ENCODE data around the gene TANK. TPM values are rescaled to one million over a fixed set of nuclear protein-coding genes. Genes with fewer than 3 reads are reported as not detected.

Gene TANK
- total and polyA plus RNA-seq, 4 donors: 35.2 to 144 (median 61.0) TPM

GRCh38 chr2:161172901-161173540, 12.8 kb downstream of the TANK start:
- H3K36me3 ChIP-seq (ENCODE audit: control insufficient read depth in 4 of 4, insufficient read depth in 4 of 4, low read length in 4 of 4): peaks cover 4 to 7% (median 4%) of the 10 kb centered on the region in 4 donors
- WGBS, 2 donors: 86 to 91% methylated on average over 4 of the region's 4 CpGs
- no peak for ATAC-seq (ENCODE audit: insufficient read depth, low FRiP score)
- H3K4me3 ChIP-seq: no peak overlapping the region
- H3K4me1 ChIP-seq (ENCODE audit: control insufficient read depth in 5 of 5, insufficient read depth in 5 of 5, low read length in 5 of 5): peaks cover 0 to 19% (median 0%) of the 10 kb centered on the region in 5 donors
- TF ChIP-seq, protein P1, sequence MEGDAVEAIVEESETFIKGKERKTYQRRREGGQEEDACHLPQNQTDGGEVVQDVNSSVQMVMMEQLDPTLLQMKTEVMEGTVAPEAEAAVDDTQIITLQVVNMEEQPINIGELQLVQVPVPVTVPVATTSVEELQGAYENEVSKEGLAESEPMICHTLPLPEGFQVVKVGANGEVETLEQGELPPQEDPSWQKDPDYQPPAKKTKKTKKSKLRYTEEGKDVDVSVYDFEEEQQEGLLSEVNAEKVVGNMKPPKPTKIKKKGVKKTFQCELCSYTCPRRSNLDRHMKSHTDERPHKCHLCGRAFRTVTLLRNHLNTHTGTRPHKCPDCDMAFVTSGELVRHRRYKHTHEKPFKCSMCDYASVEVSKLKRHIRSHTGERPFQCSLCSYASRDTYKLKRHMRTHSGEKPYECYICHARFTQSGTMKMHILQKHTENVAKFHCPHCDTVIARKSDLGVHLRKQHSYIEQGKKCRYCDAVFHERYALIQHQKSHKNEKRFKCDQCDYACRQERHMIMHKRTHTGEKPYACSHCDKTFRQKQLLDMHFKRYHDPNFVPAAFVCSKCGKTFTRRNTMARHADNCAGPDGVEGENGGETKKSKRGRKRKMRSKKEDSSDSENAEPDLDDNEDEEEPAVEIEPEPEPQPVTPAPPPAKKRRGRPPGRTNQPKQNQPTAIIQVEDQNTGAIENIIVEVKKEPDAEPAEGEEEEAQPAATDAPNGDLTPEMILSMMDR (IDR thresholded peaks at IDR 0.05; ENCODE audit: control extremely low read depth, extremely low read depth): no peak
- H3K9ac ChIP-seq (ENCODE audit: insufficient read depth in 1 of 2, low read length in 2 of 2): no peak overlapping the region
- no peaks in the 10 kb centered on the region for H3K9me3 ChIP-seq (ENCODE audit: control insufficient read depth in 4 of 4, insufficient read depth in 3 of 4, low read length in 3 of 4)
- no peaks in the 10 kb centered on the region for H3K27me3 ChIP-seq (ENCODE audit: control insufficient read depth in 3 of 3, insufficient read depth in 3 of 3, low read length in 2 of 3)
- H3K27ac ChIP-seq (ENCODE audit: low read depth in 1 of 2, low read length in 1 of 2): no peak overlapping the region
- no peak for DNase-seq

DNA sequence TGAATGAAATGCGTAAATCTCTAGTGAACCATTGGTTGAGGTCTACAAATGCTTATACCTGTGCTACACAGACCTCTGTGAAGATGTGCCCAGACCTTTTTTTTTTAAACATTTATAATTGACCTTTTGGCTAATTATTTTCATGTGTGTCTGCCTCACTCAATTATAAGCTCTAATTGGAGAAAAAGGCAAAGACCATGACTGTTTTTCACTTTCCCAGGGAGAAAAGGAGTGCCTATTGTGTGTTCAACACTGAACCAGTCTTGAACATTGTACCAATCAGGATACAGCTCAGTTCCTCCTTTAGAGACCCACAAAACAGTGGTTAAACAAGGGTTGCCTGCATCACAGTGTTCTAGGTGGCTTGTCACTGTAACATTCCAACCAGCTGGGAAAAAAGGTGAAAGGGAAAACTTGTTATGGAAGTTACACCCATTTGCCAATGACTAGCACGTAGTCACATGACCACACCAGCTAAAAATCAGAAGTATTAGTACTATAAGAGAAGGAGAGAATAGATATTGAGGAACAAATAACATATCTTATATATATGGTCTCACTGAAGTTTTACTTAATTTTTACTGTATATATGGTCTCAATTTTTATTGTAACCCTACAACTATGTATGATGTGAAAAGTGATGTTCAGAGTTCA, 13.4 kb downstream of the TANK start:
- Histone ChIP-seq H3K9ac (ENCODE audit: insufficient read depth in 1 of 2, low read length in 2 of 2) (no peak overlapping the region), H3K9me3 (ENCODE audit: control insufficient read depth in 4 of 4, insufficient read depth in 3 of 4, low read length in 3 of 4) (no peaks in the 10 kb centered on the region), H3K4me3 (no peak overlapping the region), H3K4me1 (ENCODE audit: control insufficient read depth in 5 of 5, insufficient read depth in 5 of 5, low read length in 5 of 5) (peaks cover 0 to 19% (median 0%) of the 10 kb centered on the region in 5 donors), H3K27me3 (ENCODE audit: control insufficient read depth in 3 of 3, insufficient read depth in 3 of 3, low read length in 2 of 3) (no peaks in the 10 kb centered on the region), H3K27ac (ENCODE audit: low read depth in 1 of 2, low read length in 1 of 2) (no peak overlapping the region), H3K36me3 (ENCODE audit: control insufficient read depth in 4 of 4, insufficient read depth in 4 of 4, low read length in 4 of 4) (peaks cover 4 to 7% (median 4%) of the 10 kb centered on the region in 4 donors)
- TF ChIP-seq, protein P1 (IDR thresholded peaks at IDR 0.05; ENCODE audit: control extremely low read depth, extremely low read depth): no peak
- no peak for ATAC-seq (ENCODE audit: insufficient read depth, low FRiP score)
- DNase-seq: no peak
- 94 to 96% methylated on average over 2 of the region's 2 CpGs for WGBS, 2 donors

DNA sequence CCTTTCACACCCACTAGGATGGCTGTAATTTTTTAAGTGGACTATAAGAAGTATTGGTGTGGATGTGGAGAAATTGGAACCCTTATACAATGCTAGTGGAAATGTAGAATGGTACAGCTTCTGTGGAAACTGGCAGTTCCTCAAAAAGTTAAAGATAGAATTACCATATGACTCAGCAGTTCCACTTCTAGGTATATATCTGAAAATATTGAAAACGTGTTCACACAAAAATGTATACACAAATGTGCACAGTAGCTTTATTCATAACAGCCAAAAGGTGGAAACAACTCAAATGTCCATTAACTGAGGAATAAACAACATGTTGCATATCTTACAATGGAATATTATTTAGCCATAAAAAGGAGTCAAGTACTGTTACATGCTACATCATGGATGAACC, 17.7 kb downstream of the TANK start:
- ATAC-seq (ENCODE audit: insufficient read depth, low FRiP score) (no peak), DNase-seq (no peak)
- Histone ChIP-seq H3K4me3 (no peak overlapping the region), H3K36me3 (ENCODE audit: control insufficient read depth in 4 of 4, insufficient read depth in 4 of 4, low read length in 4 of 4) (peaks cover 11 to 24% (median 18%) of the 10 kb centered on the region in 4 donors), H3K27ac (ENCODE audit: low read depth in 1 of 2, low read length in 1 of 2) (no peak overlapping the region), H3K9ac (ENCODE audit: insufficient read depth in 1 of 2, low read length in 2 of 2) (no peak overlapping the region), H3K4me1 (ENCODE audit: control insufficient read depth in 5 of 5, insufficient read depth in 5 of 5, low read length in 5 of 5) (peaks cover 0 to 5% (median 0%) of the 10 kb centered on the region in 5 donors), H3K9me3 (ENCODE audit: control insufficient read depth in 4 of 4, insufficient read depth in 3 of 4, low read length in 3 of 4) (no peaks in the 10 kb centered on the region), H3K27me3 (ENCODE audit: control insufficient read depth in 3 of 3, insufficient read depth in 3 of 3, low read length in 2 of 3) (no peaks in the 10 kb centered on the region)
- WGBS, 2 donors: 28 to 59% methylated on average over 1 of the region's 1 CpG
- TF ChIP-seq, protein P1 (IDR thresholded peaks at IDR 0.05; ENCODE audit: control extremely low read depth, extremely low read depth): no peak
